ENCODE results near the gene CDPF1. TPM values are rescaled to one million over a fixed set of nuclear protein-coding genes. Genes with fewer than 3 reads are reported as not detected.

The CDPF1 gene
- total RNA-seq, 1 experiment from 2014 or later: 16.3 TPM

- Histone ChIP-seq H3K27ac (ENCODE audit: low read depth, low read length) (no peak overlapping the region), H3K79me2 (ENCODE audit: insufficient read depth, low read length) (peaks cover 64% of the 10 kb centered on the region), H3K4me1 (ENCODE audit: control insufficient read depth in 1 of 2, insufficient read depth in 2 of 2, low read length in 2 of 2) (peaks cover 14 to 24% of the 10 kb centered on the region in 2 experiments; a peak in 3 of 4 replicates), H3K36me3 (ENCODE audit: control insufficient read depth in 1 of 2, insufficient read depth in 2 of 2, low read length in 2 of 2) (peaks cover 10 to 27% of the 10 kb centered on the region in 2 experiments; a peak in 3 of 4 replicates), H3K9me3 (ENCODE audit: control insufficient read depth in 1 of 2, insufficient read depth in 1 of 2, low read depth in 1 of 2, low read length in 2 of 2) (no peaks in the 10 kb centered on the region), H3K27me3 (ENCODE audit: insufficient read depth, low read length) (no peaks in the 10 kb centered on the region), H3K9me2 (ENCODE audit: insufficient read depth) (no peaks in the 10 kb centered on the region), H3K4me2 (ENCODE audit: low read length) (no peak overlapping the region), H4K20me1 (ENCODE audit: insufficient read depth) (no peaks in the 10 kb centered on the region), H2AFZ (ENCODE audit: low read depth, low read length, poor library complexity, severe bottlenecking) (no peak overlapping the region), H3K4me3 (replicated peaks in 1 of 2; ENCODE audit: low read depth in 1 of 2, low read length in 2 of 2) (no peak overlapping the region), H3K9ac (ENCODE audit: low read length) (no peak overlapping the region)
- ChIA-PET CTCF (no interaction called here), POLR2A (no interaction called here), RAD21 (ENCODE audit: low non-redundant PET in 1 of 2, low total read pairs in 2 of 2, uncharacterized antibody in 2 of 2, unreplicated experiment in 2 of 2) (no interaction called here)
- TF ChIP-seq EZH2 (IDR thresholded peaks at IDR 0.05) (no peak), ELF1 (IDR thresholded peaks at IDR 0.05; ENCODE audit: borderline replicate concordance, low read depth) (no peak), POLR2AphosphoS5 (IDR thresholded peaks at IDR 0.05; ENCODE audit: low read depth, low read length) (no peak), SRF (IDR thresholded peaks at IDR 0.05; ENCODE audit: low read depth) (no peak), EZH2phosphoT487 (IDR thresholded peaks at IDR 0.05; ENCODE audit: borderline replicate concordance) (no peak), TCF7L2 (IDR thresholded peaks at IDR 0.05; ENCODE audit: borderline replicate concordance, extremely low read depth, insufficient read depth, insufficient read length) (no peak), SIN3A (IDR thresholded peaks at IDR 0.05; ENCODE audit: low read depth) (no peak), YY1 (IDR thresholded peaks at IDR 0.05; ENCODE audit: extremely low read depth, insufficient replicate concordance, low read depth, low read length) (no peak), CEBPB (IDR thresholded peaks at IDR 0.05; ENCODE audit: low read depth) (no peak), ZFX (IDR thresholded peaks at IDR 0.05) (no peak), EGR1 (IDR thresholded peaks at IDR 0.05; ENCODE audit: low read depth) (no peak), CBX3 (IDR thresholded peaks at IDR 0.05; ENCODE audit: low read depth) (no peak), FOSL1 (IDR thresholded peaks at IDR 0.05; ENCODE audit: low read depth) (no peak), REST (IDR thresholded peaks at IDR 0.05; ENCODE audit: low read depth) (no peak), ATF3 (IDR thresholded peaks at IDR 0.05) (no peak), ZBTB33 (IDR thresholded peaks at IDR 0.05; ENCODE audit: extremely low read depth, insufficient replicate concordance, low read length) (no peak), SP1 (IDR thresholded peaks at IDR 0.05; ENCODE audit: low read depth) (no peak), CTCF (IDR thresholded peaks at IDR 0.05 in 2 of 3, conservative IDR thresholded peaks at IDR 0.05 in 1 of 3; ENCODE audit: borderline replicate concordance in 1 of 3, insufficient read depth in 1 of 3, low read depth in 2 of 3, low read length in 2 of 3) (no peak), MAX (IDR thresholded peaks at IDR 0.05) (no peak)
- DNase-seq (ENCODE audit: low read depth, low spot score) (no peak), ATAC-seq (no peak)
- no TSS peak for BruUV-seq (replicated peaks)
- intact Hi-C loops (cut with micrococcal nuclease): loop anchor here (5.0 kb wide), 1 partner anchor 177 kb away; no protein-coding TSS in a partner anchor
Observed at GRCh38 chr22:46299101-46299500, 49.0 kb upstream of the CDPF1 start.

All from HCT116 (cell line).